ENCODE data around the gene CDC42EP5.
"Not testable (repeated sequence)": the region's sequence is repeated elsewhere in the genome, so short reads cannot be mapped to it uniquely, and the experiment has no call there.

DNA sequence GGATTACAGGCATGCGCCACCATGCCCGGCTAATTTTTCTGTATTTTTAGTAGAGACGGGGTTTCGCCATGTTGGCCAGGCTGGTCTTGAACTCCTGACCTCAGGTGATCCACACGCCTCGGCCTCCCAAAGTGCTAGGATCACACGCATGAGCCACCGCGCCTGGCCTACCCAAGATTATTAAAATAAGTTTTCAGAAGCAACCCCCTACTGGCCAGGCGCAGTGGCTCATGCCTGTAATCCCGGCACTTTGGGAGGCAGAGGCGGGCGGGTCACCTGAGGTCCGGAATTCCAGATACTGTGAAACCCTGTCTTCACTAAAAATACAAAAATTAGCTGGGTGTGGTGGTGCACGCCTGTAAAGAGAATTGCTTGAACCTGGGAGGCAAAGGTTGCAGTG lies 26.7 kb downstream of the CDC42EP5 start:
- TF ChIP-seq, protein P1, sequence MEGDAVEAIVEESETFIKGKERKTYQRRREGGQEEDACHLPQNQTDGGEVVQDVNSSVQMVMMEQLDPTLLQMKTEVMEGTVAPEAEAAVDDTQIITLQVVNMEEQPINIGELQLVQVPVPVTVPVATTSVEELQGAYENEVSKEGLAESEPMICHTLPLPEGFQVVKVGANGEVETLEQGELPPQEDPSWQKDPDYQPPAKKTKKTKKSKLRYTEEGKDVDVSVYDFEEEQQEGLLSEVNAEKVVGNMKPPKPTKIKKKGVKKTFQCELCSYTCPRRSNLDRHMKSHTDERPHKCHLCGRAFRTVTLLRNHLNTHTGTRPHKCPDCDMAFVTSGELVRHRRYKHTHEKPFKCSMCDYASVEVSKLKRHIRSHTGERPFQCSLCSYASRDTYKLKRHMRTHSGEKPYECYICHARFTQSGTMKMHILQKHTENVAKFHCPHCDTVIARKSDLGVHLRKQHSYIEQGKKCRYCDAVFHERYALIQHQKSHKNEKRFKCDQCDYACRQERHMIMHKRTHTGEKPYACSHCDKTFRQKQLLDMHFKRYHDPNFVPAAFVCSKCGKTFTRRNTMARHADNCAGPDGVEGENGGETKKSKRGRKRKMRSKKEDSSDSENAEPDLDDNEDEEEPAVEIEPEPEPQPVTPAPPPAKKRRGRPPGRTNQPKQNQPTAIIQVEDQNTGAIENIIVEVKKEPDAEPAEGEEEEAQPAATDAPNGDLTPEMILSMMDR (IDR thresholded peaks at IDR 0.05): not testable (repeated sequence)
- TF ChIP-seq EZH2 (IDR thresholded peaks at IDR 0.05; ENCODE audit: borderline replicate concordance, insufficient read depth, low read depth, low read length, poor library complexity, severe bottlenecking): not testable (repeated sequence)

All from B cell (primary cell).